Left lung (tissue), 10 donors: ENCODE data around the gene SDF4. TPM values are rescaled to one million over a fixed set of nuclear protein-coding genes. Genes with fewer than 3 reads are reported as not detected.

Source experiments
- ATAC-seq: fragments of 200-7000 bp; cut with Tn5 transposase; one replicate; pipeline ENCODE4 v1.9.1; 2020; ENCODE audit warnings: moderate library complexity
- DNase-seq, 4 donors: peaks; one replicate each; pipeline ENCODE4 v3.0.0-alpha.2; 2013 to 2020
- H3K27ac ChIP-seq, 2 donors: fragments of 200-600 bp; sonication (generic) in 1 of 2; one replicate each; pipeline versions ENCODE4 v1.5.0 to v1.8.0; 2020 to 2021
- H3K27me3 ChIP-seq, 2 donors: fragments of 200-600 bp; sonication (generic) in 1 of 2; one replicate each; pipeline versions ENCODE4 v1.5.0 to v1.8.0; 2020 to 2021
- H3K36me3 ChIP-seq, 2 donors: fragments of 200-600 bp; sonication (generic) in 1 of 2; one replicate each; pipeline versions ENCODE4 v1.5.0 to v1.8.0; 2020 to 2021
- H3K4me1 ChIP-seq, 2 donors: fragments of 200-600 bp; one replicate each; pipeline ENCODE4 v1.8.0; 2021
- H3K4me3 ChIP-seq, 2 donors: fragments of 200-600 bp; sonication (generic) in 1 of 2; one replicate each; pipeline versions ENCODE4 v1.5.0 to v1.8.0; 2020 to 2021; ENCODE audit warnings: mild to moderate bottlenecking in 1 of 2
- H3K9me3 ChIP-seq, 2 donors: fragments of 200-600 bp; sonication (generic) in 1 of 2; one replicate each; pipeline versions ENCODE4 v1.5.0 to v1.8.0; 2020 to 2021
- CTCF ChIP-seq, 2 donors: fragments of 200-600 bp; sonication (generic) in 1 of 2; IDR thresholded peaks; one replicate each; pipeline versions ENCODE4 v1.5.0 to v1.8.0; 2021; ENCODE audit warnings: antibody characterized with exemption in 2 of 2
- intact Hi-C, 2 donors: fragments of 100-400 bp; cut with DNase I; formaldehyde crosslinking; loops; one replicate each; pipeline versions ENCODE4 v1.11.2 to v1.14.2; 2022
- polyA plus RNA-seq, 6 donors: library from polyadenylated mRNA; unstranded; fragments of 120-200 nt; gene quantifications; one replicate each; pipeline ENCODE4 v1.2.1, GENCODE V29; 2013; ENCODE audit not compliant: insufficient read length in 6 of 6
- total RNA-seq, 2 donors: library from RNA; stranded (reverse); fragmentation: NEBNext Ultra II Directional; extraction: Animal tissue kit (Norgen Biotek cat#: 25700); gene quantifications; one replicate each; pipeline ENCODE4 v1.2.1, GENCODE V29; 2021
- donor health status: DM: no; HTN: yes; CAD: no.
- donor health status: DM: no; HTN: no; CAD: no.

Gene SDF4
- total and polyA plus RNA-seq, 8 donors, result 86.7 to 166 (median 100) TPM

DNA sequence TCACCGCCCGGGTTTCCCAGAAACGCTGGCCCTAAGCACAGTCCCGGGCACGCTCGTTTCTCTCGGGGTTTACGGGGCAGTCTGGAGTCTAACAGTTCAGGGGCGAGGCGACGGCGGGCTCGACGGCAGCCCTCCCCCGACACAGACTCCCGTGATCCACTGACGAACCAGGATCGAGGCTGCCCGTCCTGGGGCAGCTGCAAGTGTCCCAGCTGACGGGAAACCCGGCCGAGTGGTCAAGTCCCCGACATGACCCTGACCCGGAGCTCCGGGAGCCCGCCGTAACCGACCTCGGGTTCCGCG, 41.4 kb upstream of the SDF4 start:
- no peaks in the 10 kb centered on the region for H3K9me3 ChIP-seq
- intact Hi-C loops, result no loop called here
- no peak for TF ChIP-seq CTCF (IDR thresholded peaks at IDR 0.05)

GRCh38 chr1:1272341-1273208, 40.8 kb upstream of the SDF4 start:
- TF ChIP-seq CTCF (IDR thresholded peaks at IDR 0.05), result no peak
- ATAC-seq, result peak; percentile 53

More for the DNA sequence above, 41.4 kb upstream of the SDF4 start:
- Histone ChIP-seq H3K27ac (peak overlapping the region; percentile 56 to 80), H3K4me3 (peak overlapping the region; percentile 83 to 94), H3K27me3 (no peaks in the 10 kb centered on the region), H3K36me3 (peaks cover 0 to 8% of the 10 kb centered on the region in 2 donors), H3K4me1 (peaks cover 22 to 41% of the 10 kb centered on the region in 2 donors)
- no peak for ATAC-seq
- no peak for DNase-seq

DNA sequence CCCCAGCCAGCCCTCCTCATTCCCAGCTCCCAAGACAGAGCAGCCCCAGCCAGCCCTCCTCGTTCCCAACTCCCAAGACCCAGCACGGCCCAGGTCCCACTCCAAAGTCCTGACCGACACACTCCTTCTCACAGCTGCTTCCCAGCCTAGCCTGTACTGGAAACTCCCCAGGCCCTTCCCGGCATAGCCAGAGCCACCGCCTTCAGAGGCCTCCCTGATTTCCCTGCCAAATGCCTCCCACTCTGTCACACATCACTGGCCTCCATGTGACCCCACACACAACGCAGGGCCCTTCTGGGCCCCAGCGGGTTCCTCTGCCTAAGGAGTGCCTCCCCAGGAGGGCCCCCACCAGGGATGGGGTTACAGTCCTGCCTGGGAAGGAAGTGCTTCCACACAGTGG, 39.0 kb upstream of the SDF4 start:
- Histone ChIP-seq H3K27ac (no peak overlapping the region), H3K27me3 (no peaks in the 10 kb centered on the region)

More at GRCh38 chr1:1272341-1273208, 40.8 kb upstream of the SDF4 start:
- DNase-seq, result peak in 2 of 4 donors; percentile 59 to 85
- Histone ChIP-seq H3K27me3 (no peaks in the 10 kb centered on the region), H3K36me3 (peaks cover 0 to 14% of the 10 kb centered on the region in 2 donors), H3K4me1 (peaks cover 22 to 41% of the 10 kb centered on the region in 2 donors), H3K4me3 (peak overlapping the region; percentile 83 to 94), H3K9me3 (no peaks in the 10 kb centered on the region), H3K27ac (peak overlapping the region; percentile 56 to 80)
- intact Hi-C loops, result no loop called here

GRCh38 chr1:1268284-1268682, 36.5 kb upstream of the SDF4 start:
- no peaks in the 10 kb centered on the region for H3K27me3 ChIP-seq
- no peak overlapping the region for H3K27ac ChIP-seq
- H3K4me3 ChIP-seq, result no peak overlapping the region
- DNase-seq (no peak), ATAC-seq (no peak)
- no peak for TF ChIP-seq CTCF (IDR thresholded peaks at IDR 0.05)
- H3K4me1 ChIP-seq, result peaks cover 17 to 34% of the 10 kb centered on the region in 2 donors
- H3K36me3 ChIP-seq, result peaks cover 0 to 55% of the 10 kb centered on the region in 2 donors
- intact Hi-C loops, result no loop called here
- no peaks in the 10 kb centered on the region for H3K9me3 ChIP-seq

More for the DNA sequence above, 39.0 kb upstream of the SDF4 start:
- Histone ChIP-seq H3K9me3 (no peaks in the 10 kb centered on the region), H3K4me1 (peaks cover 22 to 41% of the 10 kb centered on the region in 2 donors), H3K4me3 (no peak overlapping the region), H3K36me3 (peaks cover 0 to 32% of the 10 kb centered on the region in 2 donors)
- intact Hi-C loops, result no loop called here
- no peak for DNase-seq
- TF ChIP-seq CTCF (IDR thresholded peaks at IDR 0.05), result no peak
- no peak for ATAC-seq

DNA sequence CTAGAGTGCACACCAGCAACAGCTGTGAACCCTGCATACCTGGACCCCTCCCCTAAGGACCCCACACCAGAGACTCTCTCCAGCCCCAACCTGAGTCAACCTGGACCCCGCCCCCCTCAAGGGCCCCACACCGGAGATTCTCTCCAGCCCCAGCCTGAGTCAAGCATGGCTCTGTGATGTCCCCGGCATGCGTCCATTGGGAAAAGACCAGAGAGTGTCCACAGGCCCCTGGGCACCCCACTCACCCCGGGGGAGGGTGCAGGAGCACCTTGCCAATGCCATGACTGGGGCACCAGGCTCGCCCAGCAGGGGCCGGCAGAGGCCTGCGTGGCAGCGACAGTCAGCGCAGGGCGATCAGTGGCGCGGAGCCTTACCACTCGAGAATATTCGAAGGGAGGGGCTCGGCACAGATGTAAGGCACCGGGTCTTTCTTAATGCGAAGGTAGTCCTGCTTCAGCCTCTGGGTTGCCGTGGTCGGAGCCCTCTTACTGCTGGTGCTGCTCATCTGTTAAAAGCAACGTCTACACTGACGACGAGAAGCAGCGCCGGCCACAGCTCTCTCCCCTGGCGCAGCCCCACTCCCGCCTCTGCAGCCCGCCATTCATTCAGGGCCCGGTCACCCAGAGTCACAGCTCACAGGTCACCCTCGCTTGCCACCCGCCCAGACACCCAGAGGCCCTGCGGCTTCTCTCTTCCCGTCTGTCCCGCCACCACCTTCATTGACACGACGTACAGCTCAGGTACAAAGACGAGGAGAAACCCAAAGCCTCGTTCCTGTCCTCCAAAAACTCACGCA, 35.9 kb upstream of the SDF4 start:
- H3K4me3 ChIP-seq, result no peak overlapping the region
- no peaks in the 10 kb centered on the region for H3K27me3 ChIP-seq
- no peak overlapping the region for H3K27ac ChIP-seq
- no peaks in the 10 kb centered on the region for H3K9me3 ChIP-seq
- intact Hi-C loops, result no loop called here
- no peak for ATAC-seq
- peaks cover 15 to 29% of the 10 kb centered on the region in 2 donors for H3K4me1 ChIP-seq
- no peak for TF ChIP-seq CTCF (IDR thresholded peaks at IDR 0.05)
- peaks cover 0 to 61% of the 10 kb centered on the region in 2 donors for H3K36me3 ChIP-seq
- DNase-seq, result no peak
